GM19035 (cell line): Measurements from ENCODE around the gene ZMYM4.
"Not testable (repeated sequence)": the region's sequence is repeated elsewhere in the genome, so short reads cannot be mapped to it uniquely, and the experiment has no call there.

Experiments used
- ATAC-seq: cut with Tn5 transposase; IDR thresholded peaks from one replicate; pipeline ENCODE4 v1.9.1; 2021; ENCODE audit not compliant: unreplicated experiment

Gene ZMYM4

DNA sequence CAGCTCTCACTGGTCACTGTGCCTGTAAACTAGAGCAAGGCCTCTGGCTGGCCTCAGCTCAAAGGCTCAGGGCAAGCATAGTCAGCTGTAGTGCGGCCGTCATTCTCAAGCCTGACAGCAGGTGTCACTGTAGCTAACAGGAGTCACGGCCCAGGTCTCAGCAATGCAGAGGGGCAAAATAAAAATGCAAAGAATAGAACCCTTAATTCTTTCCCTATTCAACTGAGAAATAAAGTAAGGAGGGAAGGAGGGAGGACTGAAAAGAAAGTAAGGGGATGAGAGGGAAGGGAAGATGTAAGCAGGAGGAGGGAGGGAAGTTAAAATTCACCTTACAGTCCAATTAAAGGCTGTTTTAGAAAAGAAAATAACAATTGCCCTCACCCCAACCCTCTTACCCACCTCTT, 182.6 kb downstream of the ZMYM4 start:
- no peak for ATAC-seq

DNA sequence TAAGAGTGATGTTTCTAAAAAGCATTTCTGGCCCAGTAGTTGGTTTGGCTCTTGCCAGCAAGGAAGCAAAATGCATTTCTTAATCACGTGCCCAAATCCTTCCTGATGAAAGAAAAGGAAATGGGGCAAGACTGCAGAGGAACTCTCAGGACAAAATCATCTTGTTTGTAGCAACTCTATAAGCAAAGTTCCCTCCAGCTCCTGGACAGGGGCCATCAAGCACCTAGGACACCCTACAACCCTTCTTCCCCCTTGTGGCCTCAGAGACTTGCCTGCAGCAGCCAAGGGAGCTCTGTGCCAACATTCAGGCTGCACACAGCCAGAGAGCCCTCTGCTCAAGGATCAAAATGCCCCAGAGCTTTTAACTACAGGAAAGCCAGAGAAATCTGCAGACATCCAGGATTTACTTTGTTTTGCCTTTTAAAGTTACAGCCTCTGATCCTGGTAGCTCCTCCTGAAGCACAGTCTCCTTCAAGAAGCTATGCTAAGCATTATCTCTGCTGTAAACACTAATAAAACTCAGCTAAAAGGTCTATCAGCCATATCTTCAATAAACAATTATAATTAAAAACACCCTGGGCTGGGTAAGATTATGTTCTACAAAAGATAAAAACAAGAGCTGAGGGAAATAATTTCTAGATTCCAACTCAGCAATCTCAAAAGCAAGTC, 183.7 kb downstream of the ZMYM4 start:
- no peak for ATAC-seq

DNA sequence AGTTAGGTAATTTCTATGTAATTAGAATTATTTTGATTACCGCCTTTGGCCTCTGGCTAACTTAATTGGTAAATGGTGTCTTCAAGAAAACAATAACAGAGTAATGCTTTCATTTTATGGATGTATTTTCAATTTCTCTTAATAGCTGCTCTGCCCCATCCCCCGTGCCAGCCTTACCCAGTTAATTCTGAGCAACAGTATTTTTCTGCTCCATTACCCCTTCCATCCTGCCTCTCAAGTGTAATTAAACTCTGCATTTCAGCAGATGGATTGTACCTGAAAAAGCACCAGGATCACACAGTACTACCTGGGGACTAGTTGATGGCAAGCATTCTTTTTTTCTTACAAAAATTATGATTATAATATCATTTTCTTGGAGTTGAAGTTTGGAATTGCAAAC, 184.5 kb downstream of the ZMYM4 start:
- ATAC-seq, result no peak

- no peak for ATAC-seq
Observed at GRCh38 chr1:35454176-35454575, 185.7 kb downstream of the ZMYM4 start.

- ATAC-seq, result no peak
Observed at GRCh38 chr1:35454616-35455015, 186.1 kb downstream of the ZMYM4 start.

- ATAC-seq, result no peak
Observed at GRCh38 chr1:35460796-35461195, 192.3 kb downstream of the ZMYM4 start.

DNA sequence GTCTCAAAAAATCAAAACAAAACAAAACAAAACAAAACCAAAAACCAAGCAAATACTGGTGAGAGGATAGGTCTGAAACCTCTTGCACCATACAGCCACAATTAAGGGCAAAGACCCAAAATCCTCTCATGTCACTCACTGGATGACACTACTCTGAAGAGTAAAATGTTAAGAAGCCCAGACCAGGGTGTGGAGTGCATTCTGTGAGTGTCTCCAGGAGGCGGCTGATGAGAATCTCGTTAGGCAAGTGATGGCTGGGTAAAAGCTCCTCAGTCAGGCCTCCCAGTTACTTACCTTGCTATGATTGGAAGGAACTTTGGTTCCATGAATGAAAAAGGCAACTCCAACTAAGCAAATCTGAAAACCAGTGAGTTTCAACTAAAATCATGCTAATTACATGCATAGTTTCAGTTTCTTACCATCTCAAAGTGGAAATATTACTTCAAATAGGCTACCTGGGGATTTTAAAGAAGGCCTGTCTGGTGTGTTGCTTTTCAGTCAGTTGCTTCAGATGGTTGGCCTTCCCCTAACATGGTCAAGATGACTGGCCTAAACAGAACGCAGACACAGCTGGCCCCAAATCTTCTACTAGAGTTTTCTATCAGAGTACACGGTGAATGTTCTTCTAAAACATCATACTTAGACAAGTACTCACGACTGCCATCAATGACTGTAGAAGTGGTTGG, 193.6 kb downstream of the ZMYM4 start:
- ATAC-seq, result no peak

DNA sequence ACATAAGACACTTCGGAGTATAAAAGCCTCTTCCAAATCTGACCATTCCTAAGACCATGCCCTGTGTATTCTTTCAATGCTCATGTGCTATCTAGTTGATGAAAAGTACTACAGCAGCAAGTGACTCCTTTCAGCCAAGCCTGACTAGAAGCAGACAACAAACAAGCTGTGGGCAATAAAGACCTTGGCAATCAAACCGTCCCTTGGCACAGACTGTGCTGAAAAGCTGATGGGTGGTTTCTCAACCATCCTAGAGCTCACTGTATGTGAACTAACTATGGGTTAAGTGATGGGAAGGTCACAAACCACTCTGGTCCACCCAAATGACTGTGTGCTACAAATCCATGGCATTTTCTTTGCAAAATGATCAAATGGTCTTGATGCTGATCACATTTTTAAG, 194.7 kb downstream of the ZMYM4 start:
- no peak for ATAC-seq

DNA sequence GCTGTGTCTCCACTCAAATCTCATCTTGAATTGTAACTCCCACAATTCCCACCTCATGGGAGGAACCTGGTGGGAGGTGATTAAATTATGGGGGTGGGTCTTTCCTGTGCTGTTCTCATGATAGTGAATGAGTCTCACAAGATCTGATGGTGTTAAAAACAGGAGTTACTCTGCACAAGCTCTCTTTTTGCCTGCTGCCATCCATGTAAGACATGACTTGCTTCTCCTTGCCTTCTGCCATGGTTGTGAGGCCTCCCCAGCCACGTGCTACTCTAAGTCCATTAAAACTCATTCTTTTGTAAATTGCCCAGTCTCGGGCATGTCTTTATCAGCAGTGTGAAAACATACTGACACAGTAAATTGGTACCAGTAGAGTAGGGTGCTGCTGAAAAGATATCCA, 195.2 kb downstream of the ZMYM4 start:
- ATAC-seq, result not testable (repeated sequence)

- ATAC-seq, result no peak
Observed at GRCh38 chr1:35466120-35466519, 197.6 kb downstream of the ZMYM4 start.

DNA sequence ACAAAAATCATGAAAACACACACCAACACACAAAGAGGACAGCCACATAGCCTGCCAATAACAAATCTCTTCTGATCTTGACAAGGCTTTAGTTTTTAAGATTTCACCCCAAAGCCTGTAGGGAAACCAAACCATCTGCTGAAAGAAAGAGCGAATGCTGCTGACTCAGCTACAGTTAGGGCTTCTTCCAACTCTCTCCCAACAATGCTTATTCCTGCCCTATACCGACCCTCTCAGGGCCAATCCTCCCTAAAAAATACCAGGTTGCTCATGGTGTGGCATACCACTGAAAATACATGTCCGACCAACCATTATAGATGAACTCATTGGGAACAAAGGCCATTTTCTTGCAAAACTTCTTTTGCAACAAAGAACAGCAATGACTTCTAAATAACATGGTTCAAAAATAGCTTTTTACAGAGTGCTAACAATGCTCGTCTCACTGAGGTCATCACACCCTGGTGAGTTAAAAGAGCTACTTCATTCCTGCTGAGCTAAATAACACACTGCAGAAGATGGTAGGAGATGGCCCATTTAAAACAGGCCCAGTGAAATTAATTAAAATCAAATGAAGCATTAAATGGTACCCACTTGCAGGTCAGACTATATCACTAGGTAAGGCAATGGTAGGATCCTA, 202.6 kb downstream of the ZMYM4 start:
- no peak for ATAC-seq
